C4-2B (cell line): ENCODE measurements around the gene ADAMTS6.

Source experiments
- ZFX ChIP-seq: fragments of 450-650 bp; IDR thresholded peaks from 2 replicates; pipeline ENCODE4 v1.6.1; 2017
- TF ChIP-seq, protein P1 (sequence below): fragments of 450-650 bp; conservative IDR thresholded peaks from 2 replicates; pipeline ENCODE4 v1.5.1; 2017; ENCODE audit warnings: mild to moderate bottlenecking

DNA sequence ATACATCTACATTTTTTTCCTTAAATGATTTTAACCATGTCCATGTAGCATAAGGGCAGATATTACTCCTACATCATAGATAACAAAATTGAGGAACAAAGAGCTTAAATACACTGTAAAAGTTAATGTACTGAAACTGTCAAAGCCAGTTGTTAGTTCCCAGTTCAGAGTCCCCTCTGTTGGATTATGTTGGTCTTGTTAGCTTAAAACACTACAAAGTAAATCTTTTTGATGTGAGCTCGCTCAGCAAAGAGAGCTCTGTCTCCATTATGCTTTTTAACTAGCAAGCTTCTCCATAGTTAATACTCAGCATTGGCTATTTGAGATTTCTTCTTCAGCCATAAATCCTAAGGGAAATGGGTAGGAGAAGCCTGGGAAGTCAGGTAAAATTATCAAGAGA lies 149.1 kb downstream of the ADAMTS6 start:
- TF ChIP-seq, protein P1, sequence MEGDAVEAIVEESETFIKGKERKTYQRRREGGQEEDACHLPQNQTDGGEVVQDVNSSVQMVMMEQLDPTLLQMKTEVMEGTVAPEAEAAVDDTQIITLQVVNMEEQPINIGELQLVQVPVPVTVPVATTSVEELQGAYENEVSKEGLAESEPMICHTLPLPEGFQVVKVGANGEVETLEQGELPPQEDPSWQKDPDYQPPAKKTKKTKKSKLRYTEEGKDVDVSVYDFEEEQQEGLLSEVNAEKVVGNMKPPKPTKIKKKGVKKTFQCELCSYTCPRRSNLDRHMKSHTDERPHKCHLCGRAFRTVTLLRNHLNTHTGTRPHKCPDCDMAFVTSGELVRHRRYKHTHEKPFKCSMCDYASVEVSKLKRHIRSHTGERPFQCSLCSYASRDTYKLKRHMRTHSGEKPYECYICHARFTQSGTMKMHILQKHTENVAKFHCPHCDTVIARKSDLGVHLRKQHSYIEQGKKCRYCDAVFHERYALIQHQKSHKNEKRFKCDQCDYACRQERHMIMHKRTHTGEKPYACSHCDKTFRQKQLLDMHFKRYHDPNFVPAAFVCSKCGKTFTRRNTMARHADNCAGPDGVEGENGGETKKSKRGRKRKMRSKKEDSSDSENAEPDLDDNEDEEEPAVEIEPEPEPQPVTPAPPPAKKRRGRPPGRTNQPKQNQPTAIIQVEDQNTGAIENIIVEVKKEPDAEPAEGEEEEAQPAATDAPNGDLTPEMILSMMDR: no peak
- TF ChIP-seq ZFX: no peak
